Liver (tissue), 9 donors: ENCODE measurements around the gene ABHD17A. TPM values are rescaled to one million over a fixed set of nuclear protein-coding genes. Genes with fewer than 3 reads are reported as not detected.

Experiments used
- DNase-seq: peaks from one replicate; pipeline ENCODE4 v3.0.0-alpha.2; 2017; ENCODE audit warnings: low spot score
- H3K27ac ChIP-seq, 2 donors: one replicate each; pipeline ENCODE4 v1.7.0; 2013; ENCODE audit warnings: inconsistent platforms in 2 of 2, low read length in 2 of 2, control low read depth in 1 of 2, low read depth in 1 of 2, mild to moderate bottlenecking in 1 of 2
- H3K27me3 ChIP-seq, 4 donors: one replicate each; pipeline versions ENCODE4 v1.6.1 to v1.7.0; 2013; ENCODE audit warnings: low read length in 3 of 4, inconsistent platforms in 1 of 4, mild to moderate bottlenecking in 1 of 4, moderate library complexity in 1 of 4; ENCODE audit not compliant: control insufficient read depth in 4 of 4, insufficient read depth in 4 of 4
- H3K36me3 ChIP-seq, 4 donors: one replicate each; pipeline versions ENCODE4 v1.6.1 to v1.7.0; 2013; ENCODE audit warnings: low read length in 3 of 4, mild to moderate bottlenecking in 3 of 4, low read depth in 1 of 4, moderate library complexity in 1 of 4; ENCODE audit not compliant: control insufficient read depth in 4 of 4, insufficient read depth in 3 of 4
- H3K4me1 ChIP-seq, 4 donors: one replicate each; pipeline versions ENCODE4 v1.6.1 to v1.7.0; 2013; ENCODE audit warnings: low read length in 3 of 4, mild to moderate bottlenecking in 3 of 4, moderate library complexity in 1 of 4; ENCODE audit not compliant: control insufficient read depth in 4 of 4, insufficient read depth in 4 of 4
- H3K4me3 ChIP-seq, 3 donors: one replicate each; pipeline versions ENCODE4 v1.6.1 to v1.7.0; 2013; ENCODE audit warnings: low read length in 3 of 3, control low read depth in 1 of 3, low read depth in 1 of 3, mild to moderate bottlenecking in 1 of 3
- H3K9ac ChIP-seq, 2 donors: one replicate each; pipeline ENCODE4 v1.7.0; 2013; ENCODE audit warnings: low read length in 2 of 2, mild to moderate bottlenecking in 2 of 2, moderate library complexity in 2 of 2, control low read depth in 1 of 2, low read depth in 1 of 2
- H3K9me3 ChIP-seq, 4 donors: one replicate each; pipeline versions ENCODE4 v1.6.1 to v1.7.0; 2013; ENCODE audit warnings: low read length in 3 of 4; ENCODE audit not compliant: control insufficient read depth in 4 of 4
- EGR1 ChIP-seq, 2 donors: IDR thresholded peaks; 2 replicates each; pipeline ENCODE4 v1.6.1; 2016 to 2018; ENCODE audit warnings: antibody characterized with exemption in 2 of 2, low read depth in 2 of 2
- FOXA1 ChIP-seq: IDR thresholded peaks from 2 replicates; pipeline ENCODE4 v1.6.1; 2016; ENCODE audit warnings: antibody characterized with exemption
- FOXA2 ChIP-seq: IDR thresholded peaks from 2 replicates; pipeline ENCODE4 v1.6.1; 2016; ENCODE audit warnings: antibody characterized with exemption
- GABPA ChIP-seq, 2 donors: IDR thresholded peaks in 1 of 2; conservative IDR thresholded peaks in 1 of 2; 2 replicates each; pipeline ENCODE4 v1.6.1; 2016; ENCODE audit warnings: antibody characterized with exemption in 2 of 2, mild to moderate bottlenecking in 1 of 2, moderate library complexity in 1 of 2
- HNF4A ChIP-seq, 2 donors: conservative IDR thresholded peaks; 2 replicates each; pipeline ENCODE4 v1.6.1; 2016; ENCODE audit warnings: antibody characterized with exemption in 2 of 2, mild to moderate bottlenecking in 2 of 2
- HNF4G ChIP-seq: IDR thresholded peaks from 2 replicates; pipeline ENCODE4 v1.6.1; 2016; ENCODE audit warnings: antibody characterized with exemption
- JUND ChIP-seq, 2 donors: IDR thresholded peaks; 2 replicates each; pipeline ENCODE4 v1.6.1; 2016; ENCODE audit warnings: antibody characterized with exemption in 2 of 2
- NR2F2 ChIP-seq: IDR thresholded peaks from 2 replicates; pipeline ENCODE4 v1.6.1; 2016; ENCODE audit warnings: antibody characterized with exemption
- RAD21 ChIP-seq, 2 donors: IDR thresholded peaks; 2 replicates each; pipeline ENCODE4 v1.6.1; 2016; ENCODE audit warnings: antibody characterized with exemption in 2 of 2, mild to moderate bottlenecking in 2 of 2
- RXRA ChIP-seq, 2 donors: IDR thresholded peaks; 2 replicates each; pipeline ENCODE4 v1.6.1; 2017 to 2018; ENCODE audit warnings: antibody characterized with exemption in 2 of 2, mild to moderate bottlenecking in 1 of 2
- SP1 ChIP-seq: IDR thresholded peaks from 2 replicates; pipeline ENCODE4 v1.6.1; 2018; ENCODE audit warnings: antibody characterized with exemption, mild to moderate bottlenecking
- YY1 ChIP-seq: IDR thresholded peaks from 2 replicates; pipeline ENCODE4 v1.6.1; 2016; ENCODE audit warnings: antibody characterized with exemption, mild to moderate bottlenecking
- ZBTB33 ChIP-seq: IDR thresholded peaks from 2 replicates; pipeline ENCODE4 v1.6.1; 2016; ENCODE audit warnings: antibody characterized with exemption
- WGBS: extraction: QIAGEN DNeasy Blood & Tissue Kit; methylation state at CpG from one replicate; pipeline ENCODE4 v1.1.7; 2013; 5-methylcytosine and 5-hydroxymethylcytosine counted together
- polyA plus RNA-seq, 2 donors: library from polyadenylated mRNA; stranded (reverse) in 1 of 2; unstranded in 1 of 2; fragments of 200-250 nt in 1 of 2; fragments of >200 nt in 1 of 2; fragmentation: Nextera tagmentation in 1 of 2; extraction: Ambion mirVana in 1 of 2; gene quantifications; one replicate each; pipeline versions ENCODE4 v1.2.1 to v1.2.3, GENCODE V29; 2013 to 2015
- total RNA-seq, 2 donors: library from RNA; depleted of rRNA; stranded (reverse); fragments of >200 nt; gene quantifications; one replicate each; pipeline ENCODE4 v1.2.3, GENCODE V29; 2014
- TF ChIP-seq, protein P1 (sequence below): fragments of 150-350 bp; IDR thresholded peaks from 2 replicates; pipeline ENCODE4 v1.5.1; 2017; ENCODE audit warnings: improper control_type of control experiment, low read depth, low read length; ENCODE audit not compliant: missing input control
- TF ChIP-seq, protein P2 (sequence below): IDR thresholded peaks from 2 replicates; pipeline ENCODE4 v1.6.1; 2016; ENCODE audit warnings: antibody characterized with exemption
- TF ChIP-seq, protein P3 (sequence below): IDR thresholded peaks from 2 replicates; pipeline ENCODE4 v1.6.1; 2016; ENCODE audit warnings: antibody characterized with exemption
- TF ChIP-seq, protein P4 (sequence below): IDR thresholded peaks from 2 replicates; pipeline ENCODE4 v1.6.1; 2016; ENCODE audit warnings: antibody characterized with exemption, mild to moderate bottlenecking
- donor health status: healthy.
- donor health status: healthy.
- donor health status: healthy.
- donor health status: healthy.
- donor health status: healthy.

Gene ABHD17A
- total and polyA plus RNA-seq, 4 donors: 8.1 to 30.2 (median 27.0) TPM

DNA sequence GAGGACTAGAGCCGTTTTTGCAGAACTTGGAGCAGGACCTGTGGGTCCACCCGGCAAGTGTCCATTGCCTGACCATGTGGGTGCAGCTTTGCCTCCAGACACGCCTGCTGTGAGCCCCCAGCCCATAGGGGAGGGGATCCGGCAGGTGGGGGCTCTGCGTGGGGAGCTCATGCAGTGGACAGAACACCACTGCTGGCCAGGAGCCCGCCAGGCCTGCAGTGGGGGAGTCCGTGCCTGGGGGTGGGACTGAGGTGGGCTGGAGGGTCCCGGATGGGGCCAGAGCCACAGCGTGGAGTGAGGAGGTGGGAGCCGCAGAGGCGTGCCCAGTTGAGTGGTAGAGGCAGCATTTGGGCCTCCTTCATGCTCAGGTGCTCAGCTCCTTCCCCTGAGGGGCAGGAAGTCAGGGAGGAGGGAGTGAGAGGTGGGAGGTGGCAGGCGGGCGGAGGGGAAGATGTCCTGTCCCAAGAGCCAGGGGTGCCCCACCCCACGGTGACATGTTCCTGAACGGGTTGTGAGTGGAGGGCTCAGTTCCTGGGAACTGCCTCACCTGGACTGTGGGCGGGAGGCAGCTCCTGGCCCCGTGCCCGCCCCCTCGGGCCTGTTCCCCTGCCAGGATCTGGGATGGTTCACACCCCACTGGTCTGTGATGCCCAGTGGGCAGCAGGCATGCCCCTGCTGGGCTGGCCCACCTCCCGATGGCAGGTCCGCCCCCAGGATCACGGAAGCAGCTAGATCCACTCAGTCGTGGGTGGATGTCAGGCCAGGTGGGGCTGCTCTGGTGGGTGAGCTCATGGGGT is 28.7 kb upstream of the ABHD17A start:
- no peaks in the 10 kb centered on the region for H3K9me3 ChIP-seq
- WGBS: 93% methylated on average over 23 of the region's 23 CpGs
- TF ChIP-seq RXRA (IDR thresholded peaks at IDR 0.05): no peak
- TF ChIP-seq RAD21 (IDR thresholded peaks at IDR 0.05): no peak
- no peak for TF ChIP-seq FOXA1
- TF ChIP-seq, protein P1, sequence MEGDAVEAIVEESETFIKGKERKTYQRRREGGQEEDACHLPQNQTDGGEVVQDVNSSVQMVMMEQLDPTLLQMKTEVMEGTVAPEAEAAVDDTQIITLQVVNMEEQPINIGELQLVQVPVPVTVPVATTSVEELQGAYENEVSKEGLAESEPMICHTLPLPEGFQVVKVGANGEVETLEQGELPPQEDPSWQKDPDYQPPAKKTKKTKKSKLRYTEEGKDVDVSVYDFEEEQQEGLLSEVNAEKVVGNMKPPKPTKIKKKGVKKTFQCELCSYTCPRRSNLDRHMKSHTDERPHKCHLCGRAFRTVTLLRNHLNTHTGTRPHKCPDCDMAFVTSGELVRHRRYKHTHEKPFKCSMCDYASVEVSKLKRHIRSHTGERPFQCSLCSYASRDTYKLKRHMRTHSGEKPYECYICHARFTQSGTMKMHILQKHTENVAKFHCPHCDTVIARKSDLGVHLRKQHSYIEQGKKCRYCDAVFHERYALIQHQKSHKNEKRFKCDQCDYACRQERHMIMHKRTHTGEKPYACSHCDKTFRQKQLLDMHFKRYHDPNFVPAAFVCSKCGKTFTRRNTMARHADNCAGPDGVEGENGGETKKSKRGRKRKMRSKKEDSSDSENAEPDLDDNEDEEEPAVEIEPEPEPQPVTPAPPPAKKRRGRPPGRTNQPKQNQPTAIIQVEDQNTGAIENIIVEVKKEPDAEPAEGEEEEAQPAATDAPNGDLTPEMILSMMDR: no peak
- TF ChIP-seq NR2F2: no peak
- no peak for TF ChIP-seq YY1
- no peak for TF ChIP-seq HNF4A (conservative IDR thresholded peaks at IDR 0.05)
- no peak for TF ChIP-seq ZBTB33
- TF ChIP-seq HNF4G: no peak
- TF ChIP-seq, protein P2, sequence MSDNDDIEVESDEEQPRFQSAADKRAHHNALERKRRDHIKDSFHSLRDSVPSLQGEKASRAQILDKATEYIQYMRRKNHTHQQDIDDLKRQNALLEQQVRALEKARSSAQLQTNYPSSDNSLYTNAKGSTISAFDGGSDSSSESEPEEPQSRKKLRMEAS: no peak
- TF ChIP-seq EGR1 (IDR thresholded peaks at IDR 0.05; ENCODE audit: low read depth in 2 of 2): no peak
- TF ChIP-seq, protein P3, sequence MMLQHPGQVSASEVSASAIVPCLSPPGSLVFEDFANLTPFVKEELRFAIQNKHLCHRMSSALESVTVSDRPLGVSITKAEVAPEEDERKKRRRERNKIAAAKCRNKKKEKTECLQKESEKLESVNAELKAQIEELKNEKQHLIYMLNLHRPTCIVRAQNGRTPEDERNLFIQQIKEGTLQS: no peak
- TF ChIP-seq FOXA2: no peak
- no peak for TF ChIP-seq JUND (IDR thresholded peaks at IDR 0.05)
- TF ChIP-seq SP1: no peak
- TF ChIP-seq, protein P4, sequence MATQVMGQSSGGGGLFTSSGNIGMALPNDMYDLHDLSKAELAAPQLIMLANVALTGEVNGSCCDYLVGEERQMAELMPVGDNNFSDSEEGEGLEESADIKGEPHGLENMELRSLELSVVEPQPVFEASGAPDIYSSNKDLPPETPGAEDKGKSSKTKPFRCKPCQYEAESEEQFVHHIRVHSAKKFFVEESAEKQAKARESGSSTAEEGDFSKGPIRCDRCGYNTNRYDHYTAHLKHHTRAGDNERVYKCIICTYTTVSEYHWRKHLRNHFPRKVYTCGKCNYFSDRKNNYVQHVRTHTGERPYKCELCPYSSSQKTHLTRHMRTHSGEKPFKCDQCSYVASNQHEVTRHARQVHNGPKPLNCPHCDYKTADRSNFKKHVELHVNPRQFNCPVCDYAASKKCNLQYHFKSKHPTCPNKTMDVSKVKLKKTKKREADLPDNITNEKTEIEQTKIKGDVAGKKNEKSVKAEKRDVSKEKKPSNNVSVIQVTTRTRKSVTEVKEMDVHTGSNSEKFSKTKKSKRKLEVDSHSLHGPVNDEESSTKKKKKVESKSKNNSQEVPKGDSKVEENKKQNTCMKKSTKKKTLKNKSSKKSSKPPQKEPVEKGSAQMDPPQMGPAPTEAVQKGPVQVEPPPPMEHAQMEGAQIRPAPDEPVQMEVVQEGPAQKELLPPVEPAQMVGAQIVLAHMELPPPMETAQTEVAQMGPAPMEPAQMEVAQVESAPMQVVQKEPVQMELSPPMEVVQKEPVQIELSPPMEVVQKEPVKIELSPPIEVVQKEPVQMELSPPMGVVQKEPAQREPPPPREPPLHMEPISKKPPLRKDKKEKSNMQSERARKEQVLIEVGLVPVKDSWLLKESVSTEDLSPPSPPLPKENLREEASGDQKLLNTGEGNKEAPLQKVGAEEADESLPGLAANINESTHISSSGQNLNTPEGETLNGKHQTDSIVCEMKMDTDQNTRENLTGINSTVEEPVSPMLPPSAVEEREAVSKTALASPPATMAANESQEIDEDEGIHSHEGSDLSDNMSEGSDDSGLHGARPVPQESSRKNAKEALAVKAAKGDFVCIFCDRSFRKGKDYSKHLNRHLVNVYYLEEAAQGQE: no peak
- TF ChIP-seq GABPA (IDR thresholded peaks at IDR 0.05 in 1 of 2, conservative IDR thresholded peaks at IDR 0.05 in 1 of 2): no peak

More for the DNA sequence above, 28.7 kb upstream of the ABHD17A start:
- Histone ChIP-seq H3K4me1 (peaks cover 0 to 5% (median 0%) of the 10 kb centered on the region in 4 donors), H3K4me3 (no peak overlapping the region), H3K36me3 (peaks cover 0 to 16% (median 4%) of the 10 kb centered on the region in 4 donors), H3K27ac (no peak overlapping the region), H3K27me3 (no peaks in the 10 kb centered on the region), H3K9ac (no peak overlapping the region)
- no peak for DNase-seq
